ENCODE data around the gene RTEL1.

- no peak for TF ChIP-seq CTCF (conservative IDR thresholded peaks at IDR 0.05 in 1 of 2, IDR thresholded peaks at IDR 0.05 in 1 of 2; ENCODE audit: low read depth in 1 of 2, low read length in 2 of 2)
- no peak for TF ChIP-seq EZH2 (IDR thresholded peaks at IDR 0.05; ENCODE audit: low read length, missing control alignments)
Measured at GRCh38 chr20:63673951-63674350, 15.8 kb downstream of the RTEL1 start.

Measured in fibroblast of lung (primary cell).